Activated CD8-positive, alpha-beta T cell treated with anti-CD3 and anti-CD28 coated beads, Interleukin-2, amount 10 ng/mL, durations not matched to agents 7 days and 5 days (primary cell): ENCODE results near the gene FAM20B. TPM values are rescaled to one million over a fixed set of nuclear protein-coding genes. Genes with fewer than 3 reads are reported as not detected.

Experiments
- ATAC-seq: fragments of 150-1000 bp; cut with Tn5 transposase; one replicate; pipeline ENCODE4 v1.10.0; 2021; ENCODE audit warnings: moderate library complexity
- CTCF ChIA-PET: fragments of 350-600 bp; sonication (Branson Sonifier 250); formaldehyde crosslinking; loops from one replicate; lab custom pipeline; 2021; ENCODE audit warnings: antibody characterized with exemption; lab: Charles Lee
- POLR2A ChIA-PET: fragments of 350-600 bp; sonication (Branson Sonifier 250); formaldehyde crosslinking; loops from one replicate; lab custom pipeline; 2021; ENCODE audit warnings: antibody characterized with exemption; lab: Charles Lee
- DNase-seq: peaks from one replicate; pipeline ENCODE4 v3.0.0-alpha.2; 2020
- H3K27ac Mint-ChIP-seq: one replicate; pipeline ENCODE4 v1.8.0; 2021; ENCODE audit warnings: mild to moderate bottlenecking, mixed read lengths
- H3K27me3 Mint-ChIP-seq: one replicate; pipeline ENCODE4 v1.8.0; 2021; ENCODE audit warnings: low read depth, mixed read lengths
- H3K36me3 Mint-ChIP-seq: one replicate; pipeline ENCODE4 v1.8.0; 2021; ENCODE audit warnings: low read depth, mixed read lengths
- H3K4me1 Mint-ChIP-seq: one replicate; pipeline ENCODE4 v1.8.0; 2021; ENCODE audit warnings: low read depth, mixed read lengths
- H3K4me3 Mint-ChIP-seq: one replicate; pipeline ENCODE4 v1.8.0; 2021; ENCODE audit warnings: mild to moderate bottlenecking, mixed read lengths
- H3K9me3 Mint-ChIP-seq: one replicate; pipeline ENCODE4 v1.8.0; 2022; ENCODE audit warnings: mixed read lengths; ENCODE audit not compliant: insufficient read depth
- total RNA-seq, 2 experiments: library from RNA; stranded (reverse); gene quantifications; one replicate each; pipeline ENCODE4 v1.2.3, GENCODE V29; 2021

Gene FAM20B
- total RNA-seq, 2 experiments from 2014 or later, result 28.6 to 29.4 TPM

DNA sequence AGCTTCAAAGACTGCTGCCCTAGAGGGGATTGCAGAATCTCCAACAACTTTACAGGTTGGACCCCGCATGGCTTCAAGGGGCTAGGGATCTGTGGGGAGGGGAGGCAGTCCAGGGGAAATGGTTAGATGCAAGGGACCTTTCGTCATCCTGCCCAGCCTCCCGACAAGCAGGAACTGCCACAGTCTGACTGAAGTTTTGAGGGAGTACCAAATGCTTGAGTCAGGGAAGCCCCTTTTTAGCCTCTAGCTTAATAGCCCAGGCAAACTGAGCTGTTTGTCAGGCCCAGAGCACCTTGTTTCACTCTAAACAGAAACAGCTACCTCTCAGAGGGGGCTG lies 57.3 kb downstream of the FAM20B start:
- Mint-ChIP-seq H3K9me3 (no peaks in the 10 kb centered on the region), H3K27ac (peak overlapping the region; percentile 93), H3K4me3 (peak overlapping the region; percentile 93), H3K27me3 (no peaks in the 10 kb centered on the region), H3K4me1 (peaks cover 30% of the 10 kb centered on the region), H3K36me3 (peaks cover 32% of the 10 kb centered on the region)
- ChIA-PET POLR2A (interaction anchor here (1.1 to 2.9 kb wide), 4 partner anchors 38 to 732 kb away, joined by 3 to 11 read pairs (median 4); partner anchors contain the start of genes AXDND1 and SOAT1), CTCF (interaction anchor here (0.9 to 1.6 kb wide), 5 partner anchors 43 to 732 kb away, joined by 3 to 5 read pairs (median 5); partner anchors contain the start of gene SOAT1)
- DNase-seq (peak; percentile 45), ATAC-seq (no peak)

- ChIA-PET CTCF (interaction anchor here (1.0 to 1.6 kb wide), 4 partner anchors 43 to 731 kb away, joined by 3 to 5 read pairs (median 4); partner anchors contain the start of gene SOAT1), POLR2A (interaction anchor here (1.2 to 2.9 kb wide), 2 partner anchors 37 to 211 kb away, joined by 3 to 11 read pairs; partner anchors contain the start of gene SOAT1)
- Mint-ChIP-seq H3K9me3 (no peaks in the 10 kb centered on the region), H3K4me3 (peak overlapping the region; percentile 93), H3K27ac (peak overlapping the region; percentile 93), H3K4me1 (peaks cover 31% of the 10 kb centered on the region), H3K36me3 (peaks cover 34% of the 10 kb centered on the region), H3K27me3 (no peaks in the 10 kb centered on the region)
- no peak for ATAC-seq
- no peak for DNase-seq
Measured at GRCh38 chr1:179083533-179083932, 57.8 kb downstream of the FAM20B start.

DNA sequence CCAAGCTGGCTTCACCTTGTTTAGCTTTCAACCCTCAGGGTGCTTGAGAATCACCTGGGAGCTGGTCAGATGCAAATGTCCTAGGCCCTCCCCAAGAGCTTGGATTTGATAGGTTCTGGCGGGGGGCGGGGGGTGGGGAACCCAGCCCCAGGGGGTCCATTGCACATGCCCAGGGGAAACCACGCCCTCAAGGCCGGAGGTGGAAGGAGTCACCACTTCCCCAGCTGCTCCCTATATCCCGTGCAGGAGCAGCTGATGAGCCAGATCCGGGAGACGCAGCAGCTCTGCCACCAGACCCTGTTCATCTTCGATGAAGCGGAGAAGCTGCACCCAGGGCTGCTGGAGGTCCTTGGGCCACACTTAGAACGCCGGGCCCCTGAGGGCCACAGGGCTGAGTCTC lies 62.0 kb downstream of the FAM20B start:
- ChIA-PET CTCF (interaction anchor here (1.2 to 1.5 kb wide), 2 partner anchors 34 to 85 kb away, joined by 5 to 8 read pairs; no protein-coding TSS in a partner anchor), POLR2A (interaction anchor here (0.6 to 1.5 kb wide), 2 partner anchors 19 to 278 kb away, joined by 3 read pairs; partner anchors contain the start of gene AXDND1)
- DNase-seq (no peak), ATAC-seq (no peak)
- no peaks in the 10 kb centered on the region for H3K9me3 Mint-ChIP-seq
- peaks cover 19% of the 10 kb centered on the region for H3K4me1 Mint-ChIP-seq
- H3K36me3 Mint-ChIP-seq, result peaks cover 50% of the 10 kb centered on the region
- H3K27me3 Mint-ChIP-seq, result no peaks in the 10 kb centered on the region
- H3K27ac Mint-ChIP-seq, result no peak overlapping the region
- no peak overlapping the region for H3K4me3 Mint-ChIP-seq

DNA sequence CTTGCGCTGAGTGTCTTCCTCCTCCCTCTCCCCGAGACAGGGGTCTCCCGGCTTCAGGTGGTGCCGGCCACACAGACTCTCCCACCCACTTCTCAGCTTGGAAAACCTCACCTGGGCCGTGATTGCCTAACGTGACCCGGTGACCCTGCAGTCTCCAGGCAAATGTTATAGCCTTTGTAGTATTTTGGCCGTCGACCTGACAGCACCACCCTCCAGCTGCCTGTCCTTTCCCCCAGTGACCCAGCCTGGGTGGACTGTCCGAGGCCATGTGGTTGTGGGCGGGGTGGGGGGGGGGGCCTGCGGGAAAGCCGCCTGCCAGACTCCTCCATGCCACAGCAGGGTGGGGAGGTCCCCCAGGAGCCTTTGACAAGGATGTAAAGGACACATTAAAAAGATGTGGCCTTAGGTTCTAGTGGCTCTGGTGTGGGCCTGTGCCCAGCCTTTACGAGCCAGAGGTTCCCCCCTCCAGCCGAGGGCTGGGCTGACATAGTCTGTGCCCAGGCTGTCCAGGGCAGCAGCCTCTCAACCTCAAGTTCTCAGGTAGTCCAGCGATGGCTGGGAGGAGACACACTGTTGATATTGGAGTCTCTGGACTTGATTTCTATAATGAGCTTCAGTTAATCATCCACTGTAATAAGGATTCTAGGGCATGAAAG lies 64.3 kb downstream of the FAM20B start:
- ATAC-seq (no peak), DNase-seq (no peak)
- no peaks in the 10 kb centered on the region for H3K9me3 Mint-ChIP-seq
- H3K4me3 Mint-ChIP-seq, result no peak overlapping the region
- no peak overlapping the region for H3K27ac Mint-ChIP-seq
- ChIA-PET POLR2A (no interaction called here), CTCF (no interaction called here)
- no peaks in the 10 kb centered on the region for H3K27me3 Mint-ChIP-seq
- H3K36me3 Mint-ChIP-seq, result peaks cover 58% of the 10 kb centered on the region
- H3K4me1 Mint-ChIP-seq, result peaks cover 9% of the 10 kb centered on the region

DNA sequence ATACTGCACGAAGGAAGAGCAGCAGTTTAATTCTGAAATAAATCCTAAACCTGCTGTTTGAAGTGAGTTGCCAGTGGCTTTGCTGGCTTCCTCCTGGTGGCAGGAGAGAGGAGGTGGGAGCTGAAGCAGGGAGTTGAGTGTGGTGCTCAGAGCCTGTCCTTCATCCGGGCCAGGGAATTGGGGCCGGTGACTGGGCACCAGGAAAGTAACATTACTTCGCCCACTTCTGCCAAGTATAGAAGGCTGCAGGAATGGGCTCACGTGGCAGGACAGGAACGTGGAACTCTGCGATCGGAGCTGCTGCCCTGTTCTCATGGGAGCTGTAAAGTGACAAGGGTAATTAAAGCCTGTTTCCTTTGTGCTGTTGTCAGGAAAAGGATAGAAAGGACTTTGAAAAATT lies 64.8 kb downstream of the FAM20B start:
- POLR2A ChIA-PET, result no interaction called here
- no peak overlapping the region for H3K27ac Mint-ChIP-seq

GRCh38 chr1:179090923-179091322 lies 65.2 kb downstream of the FAM20B start:
- H3K4me1 Mint-ChIP-seq, result peaks cover 7% of the 10 kb centered on the region
- no peaks in the 10 kb centered on the region for H3K27me3 Mint-ChIP-seq
- ATAC-seq (no peak), DNase-seq (no peak)
- H3K4me3 Mint-ChIP-seq, result no peak overlapping the region
- CTCF ChIA-PET, result no interaction called here
- POLR2A ChIA-PET, result no interaction called here
- peaks cover 59% of the 10 kb centered on the region for H3K36me3 Mint-ChIP-seq
- peak overlapping the region; percentile 2 for H3K27ac Mint-ChIP-seq
- no peaks in the 10 kb centered on the region for H3K9me3 Mint-ChIP-seq

More for the DNA sequence above, 64.8 kb downstream of the FAM20B start:
- H3K27me3 Mint-ChIP-seq, result no peaks in the 10 kb centered on the region
- ATAC-seq, result no peak
- H3K9me3 Mint-ChIP-seq, result no peaks in the 10 kb centered on the region
- no peak overlapping the region for H3K4me3 Mint-ChIP-seq
- peaks cover 58% of the 10 kb centered on the region for H3K36me3 Mint-ChIP-seq
- CTCF ChIA-PET, result no interaction called here
- no peak for DNase-seq
- H3K4me1 Mint-ChIP-seq, result peaks cover 7% of the 10 kb centered on the region

DNA sequence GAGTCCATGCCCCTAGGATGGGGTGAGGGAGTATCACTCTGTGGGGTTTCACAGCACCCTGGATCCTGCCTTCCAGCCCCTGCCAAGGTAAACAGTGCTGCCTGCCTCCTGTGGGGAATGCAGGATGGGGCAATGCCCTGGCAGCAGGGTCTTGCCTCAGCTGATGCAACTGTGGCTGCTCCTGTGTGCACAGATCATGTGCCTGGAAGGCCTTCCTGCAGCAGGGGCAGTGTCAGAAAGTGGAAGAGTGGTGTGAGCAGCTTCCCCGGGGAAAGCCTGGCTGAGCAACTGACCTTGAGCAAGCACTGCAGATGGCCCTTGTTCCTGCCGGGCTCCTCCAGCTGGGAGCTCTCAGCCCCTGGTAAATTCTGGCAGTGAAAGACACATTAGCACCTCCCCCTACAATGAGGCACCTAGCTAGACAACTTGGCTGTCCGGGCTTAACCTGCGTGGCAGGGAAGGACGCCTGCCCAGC lies 66.0 kb downstream of the FAM20B start:
- Mint-ChIP-seq H3K4me3 (no peak overlapping the region), H3K4me1 (peaks cover 5% of the 10 kb centered on the region), H3K27me3 (no peaks in the 10 kb centered on the region), H3K27ac (peak overlapping the region; percentile 2), H3K36me3 (peaks cover 59% of the 10 kb centered on the region), H3K9me3 (no peaks in the 10 kb centered on the region)
- POLR2A ChIA-PET, result no interaction called here
- CTCF ChIA-PET, result interaction anchor here (1.5 kb wide), 1 partner anchor 29 kb away, joined by 5 read pairs; no protein-coding TSS in a partner anchor
- ATAC-seq (no peak), DNase-seq (no peak)

DNA sequence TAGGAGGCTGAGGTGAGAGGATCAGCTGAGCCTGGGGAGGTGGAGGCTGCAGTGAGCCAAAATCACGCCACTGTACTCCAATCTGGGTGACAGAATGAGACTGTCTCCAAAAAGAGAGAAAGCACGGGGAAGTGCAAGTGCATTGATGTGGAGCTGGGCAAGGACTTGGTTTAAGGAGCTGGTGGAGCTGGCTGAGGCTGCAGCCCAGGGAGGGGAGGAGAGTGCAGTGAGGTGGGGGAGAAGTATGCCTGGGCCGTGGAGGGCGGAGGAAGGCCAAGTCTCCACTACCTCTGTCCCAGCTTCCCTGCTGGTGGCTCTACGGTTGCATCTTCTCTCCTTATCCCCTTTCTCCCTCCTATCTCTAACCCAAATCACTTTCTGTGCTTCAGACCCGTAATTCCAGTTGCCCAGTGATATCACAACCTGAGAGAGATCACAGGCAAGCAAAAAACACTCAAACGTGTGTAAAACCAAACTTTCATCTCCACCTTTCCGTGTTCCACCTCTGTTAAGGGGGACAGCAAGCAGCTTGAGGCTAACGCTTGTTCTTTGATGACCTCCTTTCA lies 67.3 kb downstream of the FAM20B start:
- ATAC-seq, result no peak
- H3K27ac Mint-ChIP-seq, result peak overlapping the region; percentile 51
- CTCF ChIA-PET, result interaction anchor here (1.0 kb wide), 1 partner anchor 12 kb away, joined by 4 read pairs; no protein-coding TSS in a partner anchor

GRCh38 chr1:179094818-179095217 lies 69.1 kb downstream of the FAM20B start:
- Mint-ChIP-seq H3K4me3 (no peak overlapping the region), H3K27ac (no peak overlapping the region), H3K36me3 (peaks cover 48% of the 10 kb centered on the region), H3K4me1 (no peaks in the 10 kb centered on the region), H3K27me3 (no peaks in the 10 kb centered on the region), H3K9me3 (no peaks in the 10 kb centered on the region)
- ChIA-PET POLR2A (no interaction called here), CTCF (no interaction called here)
- ATAC-seq (no peak), DNase-seq (no peak)

More for the DNA sequence above, 67.3 kb downstream of the FAM20B start:
- DNase-seq, result no peak
- Mint-ChIP-seq H3K9me3 (no peaks in the 10 kb centered on the region), H3K36me3 (peaks cover 58% of the 10 kb centered on the region), H3K27me3 (no peaks in the 10 kb centered on the region), H3K4me1 (peaks cover 5% of the 10 kb centered on the region), H3K4me3 (no peak overlapping the region)
- POLR2A ChIA-PET, result no interaction called here

- ChIA-PET POLR2A (no interaction called here), CTCF (no interaction called here)
- no peak overlapping the region for H3K27ac Mint-ChIP-seq
Measured at GRCh38 chr1:179095377-179095776, 69.7 kb downstream of the FAM20B start.

GRCh38 chr1:179095924-179096323 lies 70.2 kb downstream of the FAM20B start:
- ChIA-PET POLR2A (no interaction called here), CTCF (no interaction called here)
- Mint-ChIP-seq H3K9me3 (no peaks in the 10 kb centered on the region), H3K27me3 (no peaks in the 10 kb centered on the region), H3K27ac (no peak overlapping the region), H3K4me1 (no peaks in the 10 kb centered on the region), H3K36me3 (peaks cover 43% of the 10 kb centered on the region), H3K4me3 (no peak overlapping the region)
- DNase-seq (no peak), ATAC-seq (no peak)

More at GRCh38 chr1:179095377-179095776, 69.7 kb downstream of the FAM20B start:
- no peaks in the 10 kb centered on the region for H3K4me1 Mint-ChIP-seq
- H3K27me3 Mint-ChIP-seq, result no peaks in the 10 kb centered on the region
- DNase-seq, result no peak
- peaks cover 46% of the 10 kb centered on the region for H3K36me3 Mint-ChIP-seq
- no peaks in the 10 kb centered on the region for H3K9me3 Mint-ChIP-seq
- ATAC-seq, result no peak
- no peak overlapping the region for H3K4me3 Mint-ChIP-seq

DNA sequence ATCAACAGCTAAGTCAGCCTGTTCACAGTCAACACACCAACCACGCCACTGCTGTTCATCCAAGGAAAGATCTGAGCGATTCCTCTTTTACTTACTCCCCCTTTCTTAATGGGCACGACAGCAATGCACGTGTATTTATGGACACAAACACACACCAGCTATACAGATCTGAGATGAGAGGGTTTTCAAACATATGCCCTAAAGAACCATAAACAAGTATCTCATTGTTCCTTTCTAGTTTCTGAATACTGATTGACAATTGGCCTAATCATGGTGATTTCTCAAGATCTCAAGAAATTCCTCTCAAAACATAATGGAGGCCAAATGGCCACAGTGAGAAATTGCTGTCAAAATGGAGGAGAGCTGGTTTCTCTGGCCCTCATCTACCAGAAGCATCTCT lies 74.2 kb downstream of the FAM20B start:
- DNase-seq (no peak), ATAC-seq (no peak)
- ChIA-PET POLR2A (no interaction called here), CTCF (no interaction called here)
- Mint-ChIP-seq H3K4me3 (no peak overlapping the region), H3K27ac (no peak overlapping the region), H3K27me3 (no peaks in the 10 kb centered on the region), H3K4me1 (no peaks in the 10 kb centered on the region), H3K36me3 (peaks cover 18% of the 10 kb centered on the region), H3K9me3 (no peaks in the 10 kb centered on the region)
